Gastrocnemius medialis (tissue), 4 donors: ENCODE data around the gene CARD11.

Source experiments
- CTCF ChIP-seq, 5 experiments: fragments of 450-650 bp in 3 of 5; fragments of 200-600 bp in 2 of 5; sonication (generic) in 2 of 5; IDR thresholded peaks in 4 of 5; conservative IDR thresholded peaks in 1 of 5; 1 replicate in 4 of 5; 2 replicates in 1 of 5; pipeline ENCODE4 v1.5.1; 2016 to 2019; ENCODE audit warnings: antibody characterized with exemption in 5 of 5, mild to moderate bottlenecking in 3 of 5, moderate library complexity in 3 of 5
- POLR2A ChIP-seq, 2 donors: fragments of 450-650 bp; IDR thresholded peaks; one replicate each; pipeline ENCODE4 v1.6.1; 2017; ENCODE audit warnings: antibody characterized with exemption in 2 of 2, mild to moderate bottlenecking in 2 of 2, moderate library complexity in 2 of 2

- TF ChIP-seq POLR2A (IDR thresholded peaks at IDR 0.05) (no peak), CTCF (IDR thresholded peaks at IDR 0.05 in 4 of 5, conservative IDR thresholded peaks at IDR 0.05 in 1 of 5) (no peak)
Measured at GRCh38 chr7:3057066-3057420, 13.4 kb upstream of the CARD11 start.
